Posterior vena cava (tissue), 2 donors: ENCODE results near the gene PNRC2. TPM values are rescaled to one million over a fixed set of nuclear protein-coding genes. Genes with fewer than 3 reads are reported as not detected.

Experiments used
- microRNA-seq, 2 donors: library from miRNA; unstranded; fragments of <30 nt; microRNA quantifications; one replicate each; pipeline ENCODE4 v1.2.0, GENCODE V29; 2020 to 2021; ENCODE audit warnings: borderline microRNAs expressed in 2 of 2
- total RNA-seq, 2 donors: library from RNA; stranded (reverse); fragmentation: NEBNext Ultra II Directional; extraction: Animal tissue kit (Norgen Biotek cat#: 25700); gene quantifications; one replicate each; pipeline ENCODE4 v1.2.1, GENCODE V29; 2021
- donor health status: DM: yes; HTN: yes; CAD: no.
- donor health status: DM: yes; HTN: yes; CAD: no.

PNRC2 gene
- total RNA-seq, 2 donors from 2014 or later, result 85.6 to 104 TPM

Small RNAs within 50 kb of the gene (microRNA-seq; reads per million reads assigned to microRNA genes)
- 0 reads per million in 2 donors for gene MIR378F

Other genes with a start within 250 kb of the PNRC2 start
- 10 to 100 TPM; 34.4 to 34.8 TPM for gene ELOA, start 216.4 kb upstream of the PNRC2 start, total RNA-seq
- gene PITHD1, start 181.4 kb upstream of the PNRC2 start, total RNA-seq, result 10 to 100 TPM; 35.6 to 40.4 TPM
- 10 to 100 TPM; 21.1 to 21.8 TPM for gene LYPLA2, start 168.7 kb upstream of the PNRC2 start, total RNA-seq
- gene GALE, start 159.1 kb upstream of the PNRC2 start, total RNA-seq, result 10 to 100 TPM; 15.2 to 18.4 TPM
- 10 to 100 TPM; 23.1 to 27.4 TPM for gene HMGCL, start 134.4 kb upstream of the PNRC2 start, total RNA-seq
- gene FUCA1, start 91.5 kb upstream of the PNRC2 start, total RNA-seq, result 10 to 100 TPM; 13.8 to 27.9 TPM
- gene CNR2, start 46.5 kb upstream of the PNRC2 start, total RNA-seq, result under 1 TPM; 0.05 to 0.14 TPM
- gene SRSF10, start 20.5 kb downstream of the PNRC2 start, total RNA-seq, result 10 to 100 TPM; 74.1 to 77.4 TPM
- 1 to 10 TPM in 1 of 2 donors, under 1 TPM in 1; 0.83 to 1.2 TPM for gene MYOM3, start 152.3 kb downstream of the PNRC2 start, total RNA-seq
- under 1 TPM in 1 of 2 donors, not detected in 1; 0.10 TPM for gene IL22RA1, start 183.3 kb downstream of the PNRC2 start, total RNA-seq
- gene IFNLR1, start 227.5 kb downstream of the PNRC2 start, total RNA-seq, result under 1 TPM; 0.43 to 0.51 TPM